ENCODE results near the gene TLCD3B. TPM values are rescaled to one million over a fixed set of nuclear protein-coding genes. Genes with fewer than 3 reads are reported as not detected.

Gene TLCD3B
- total RNA-seq, 2 experiments from 2014 or later: 4.3 to 17.6 TPM

- Histone ChIP-seq H3K79me2 (ENCODE audit: insufficient read depth, low read depth, low read length) (no peaks in the 10 kb centered on the region), H4K20me1 (ENCODE audit: insufficient read depth, low read length) (no peaks in the 10 kb centered on the region), H3K9me3 (ENCODE audit: low read length) (no peaks in the 10 kb centered on the region), H3K27ac (ENCODE audit: low read depth, low read length, poor library complexity, severe bottlenecking) (no peak overlapping the region), H2AFZ (ENCODE audit: low read length) (no peak overlapping the region), H3K4me2 (ENCODE audit: low read length) (no peak overlapping the region), H3K36me3 (ENCODE audit: insufficient read depth, low read length) (peaks cover 97% of the 10 kb centered on the region), H3K9me2 (ENCODE audit: insufficient read depth, low read length) (no peaks in the 10 kb centered on the region), H3K4me1 (ENCODE audit: insufficient read depth, low read length, poor library complexity, severe bottlenecking) (no peaks in the 10 kb centered on the region), H3K4me3 (ENCODE audit: low read depth, low read length, poor library complexity, severe bottlenecking) (no peak overlapping the region)
- intact Hi-C loops (cut with micrococcal nuclease; ENCODE audit: unreplicated experiment): no loop called here
- no peak for DNase-seq (ENCODE audit: low spot score)
- no peak for TF ChIP-seq CTCF (conservative IDR thresholded peaks at IDR 0.05; ENCODE audit: low read length)
- TF ChIP-seq EZH2phosphoT487 (IDR thresholded peaks at IDR 0.05; ENCODE audit: borderline replicate concordance, low read depth, low read length): no peak
- BruUV-seq (replicated peaks): no TSS peak
- ChIA-PET POLR2A (no interaction called here), CTCF (ENCODE audit: unreplicated experiment) (no interaction called here)
These were observed 43.5 kb downstream of the TLCD3B start for GRCh38 chr16:29987371-29988085.

GRCh38 chr16:29986931-29987330 lies 44.1 kb downstream of the TLCD3B start:
- BruUV-seq (replicated peaks): no TSS peak
- H3K4me1 ChIP-seq (ENCODE audit: insufficient read depth, low read length, poor library complexity, severe bottlenecking): no peaks in the 10 kb centered on the region
- H3K79me2 ChIP-seq (ENCODE audit: insufficient read depth, low read depth, low read length): no peaks in the 10 kb centered on the region
- POLR2A ChIA-PET: no interaction called here
- no peak overlapping the region for H3K4me2 ChIP-seq (ENCODE audit: low read length)
- no peaks in the 10 kb centered on the region for H3K9me2 ChIP-seq (ENCODE audit: insufficient read depth, low read length)
- no peak overlapping the region for H3K27ac ChIP-seq (ENCODE audit: low read depth, low read length, poor library complexity, severe bottlenecking)
- H4K20me1 ChIP-seq (ENCODE audit: insufficient read depth, low read length): no peaks in the 10 kb centered on the region
- no peak for DNase-seq (ENCODE audit: low spot score)
- intact Hi-C loops (cut with micrococcal nuclease; ENCODE audit: unreplicated experiment): no loop called here
- peaks cover 97% of the 10 kb centered on the region for H3K36me3 ChIP-seq (ENCODE audit: insufficient read depth, low read length)
- H3K4me3 ChIP-seq (ENCODE audit: low read depth, low read length, poor library complexity, severe bottlenecking): no peak overlapping the region
- CTCF ChIA-PET (ENCODE audit: unreplicated experiment): no interaction called here
- no peak for TF ChIP-seq EZH2phosphoT487 (IDR thresholded peaks at IDR 0.05; ENCODE audit: borderline replicate concordance, low read depth, low read length)
- TF ChIP-seq CTCF (conservative IDR thresholded peaks at IDR 0.05; ENCODE audit: low read length): no peak
- no peaks in the 10 kb centered on the region for H3K9me3 ChIP-seq (ENCODE audit: low read length)
- no peak overlapping the region for H2AFZ ChIP-seq (ENCODE audit: low read length)

- TF ChIP-seq CTCF (conservative IDR thresholded peaks at IDR 0.05; ENCODE audit: low read length): no peak
- no peak for TF ChIP-seq EZH2phosphoT487 (IDR thresholded peaks at IDR 0.05; ENCODE audit: borderline replicate concordance, low read depth, low read length)
- POLR2A ChIA-PET: interaction anchor here (1.3 kb wide), 1 partner anchor 11 kb away, joined by 4 read pairs; no protein-coding TSS in a partner anchor
- DNase-seq (ENCODE audit: low spot score): no peak
- intact Hi-C loops (cut with micrococcal nuclease; ENCODE audit: unreplicated experiment): no loop called here
- Histone ChIP-seq H3K4me1 (ENCODE audit: insufficient read depth, low read length, poor library complexity, severe bottlenecking) (no peaks in the 10 kb centered on the region), H3K4me2 (ENCODE audit: low read length) (no peak overlapping the region), H3K9me2 (ENCODE audit: insufficient read depth, low read length) (no peaks in the 10 kb centered on the region), H3K27ac (ENCODE audit: low read depth, low read length, poor library complexity, severe bottlenecking) (no peak overlapping the region), H3K36me3 (ENCODE audit: insufficient read depth, low read length) (peaks cover 97% of the 10 kb centered on the region), H4K20me1 (ENCODE audit: insufficient read depth, low read length) (no peaks in the 10 kb centered on the region), H3K9me3 (ENCODE audit: low read length) (no peaks in the 10 kb centered on the region), H3K4me3 (ENCODE audit: low read depth, low read length, poor library complexity, severe bottlenecking) (no peak overlapping the region), H3K79me2 (ENCODE audit: insufficient read depth, low read depth, low read length) (no peaks in the 10 kb centered on the region), H2AFZ (ENCODE audit: low read length) (no peak overlapping the region)
- no TSS peak for BruUV-seq (replicated peaks)
- CTCF ChIA-PET (ENCODE audit: unreplicated experiment): no interaction called here
These were observed 44.8 kb downstream of the TLCD3B start for GRCh38 chr16:29986231-29986630.
